CD4-positive, alpha-beta T cell (primary cell): ENCODE measurements around the gene CDH5. TPM values are rescaled to one million over a fixed set of nuclear protein-coding genes. Genes with fewer than 3 reads are reported as not detected.
A peak's percentile ranks its signal among the peaks of the same experiment; 100 is the strongest.

Experiments
- ATAC-seq: fragments of 200-7000 bp; cut with Tn5 transposase; one replicate; pipeline ENCODE4 v1.10.0; 2022; ENCODE audit warnings: mild to moderate bottlenecking; ENCODE audit not compliant: poor library complexity
- CTCF ChIA-PET: fragments of 350-600 bp; sonication (Branson Sonifier 250); formaldehyde crosslinking; loops from one replicate; lab custom pipeline; 2021; ENCODE audit warnings: antibody characterized with exemption, inconsistent platforms; lab: Charles Lee
- POLR2A ChIA-PET: fragments of 350-600 bp; sonication (Branson Sonifier 250); formaldehyde crosslinking; loops from one replicate; lab custom pipeline; 2021; ENCODE audit warnings: antibody characterized with exemption, inconsistent platforms; lab: Charles Lee
- DNase-seq, 14 experiments: peaks; one replicate each; pipeline ENCODE4 v3.0.0-alpha.2; 2013 to 2020; ENCODE audit warnings: mixed read lengths in 2 of 14
- H3K27ac ChIP-seq, 2 donors: one replicate each; pipeline versions ENCODE4 v1.5.1 to v1.7.0; 2013; ENCODE audit warnings: low read length in 2 of 2, low read depth in 1 of 2, mild to moderate bottlenecking in 1 of 2
- H3K27me3 ChIP-seq, 2 experiments: 1 replicate in 1 of 2; 2 replicates in 1 of 2; pipeline versions ENCODE4 v1.6.1 to v1.7.0; 2013; ENCODE audit warnings: low read length in 2 of 2, control low read depth in 1 of 2, mild to moderate bottlenecking in 1 of 2, moderate library complexity in 1 of 2; ENCODE audit not compliant: insufficient read depth in 2 of 2, control insufficient read depth in 1 of 2
- H3K36me3 ChIP-seq: one replicate; pipeline ENCODE4 v1.6.1; 2013; ENCODE audit warnings: low read length, control low read depth; ENCODE audit not compliant: insufficient read depth
- H3K4me1 ChIP-seq: one replicate; pipeline ENCODE4 v1.6.1; 2013; ENCODE audit warnings: low read length, control low read depth; ENCODE audit not compliant: insufficient read depth
- H3K4me3 ChIP-seq: one replicate; pipeline ENCODE4 v1.5.1; 2013; ENCODE audit warnings: mild to moderate bottlenecking, low read length, moderate library complexity
- H3K9me3 ChIP-seq, 2 experiments: 1 replicate in 1 of 2; 2 replicates in 1 of 2; pipeline versions ENCODE4 v1.6.1 to v1.7.0; 2013; ENCODE audit warnings: low read length in 2 of 2, mild to moderate bottlenecking in 2 of 2, control low read depth in 1 of 2, moderate library complexity in 1 of 2; ENCODE audit not compliant: control insufficient read depth in 1 of 2, insufficient read depth in 1 of 2
- H3K27ac Mint-ChIP-seq: one replicate; pipeline ENCODE4 v1.8.0; 2020; ENCODE audit warnings: mixed read lengths
- H3K27me3 Mint-ChIP-seq: one replicate; pipeline ENCODE4 v1.8.0; 2021; ENCODE audit warnings: mixed read lengths
- H3K36me3 Mint-ChIP-seq: one replicate; pipeline ENCODE4 v1.8.0; 2021; ENCODE audit warnings: low read depth, mixed read lengths
- H3K4me1 Mint-ChIP-seq: one replicate; pipeline ENCODE4 v1.8.0; 2021; ENCODE audit warnings: low read depth, mixed read lengths
- H3K4me3 Mint-ChIP-seq: one replicate; pipeline ENCODE4 v1.8.0; 2020; ENCODE audit warnings: mild to moderate bottlenecking, mixed read lengths
- H3K9me3 Mint-ChIP-seq: one replicate; pipeline ENCODE4 v1.8.0; 2020; ENCODE audit warnings: mixed read lengths
- CTCF ChIP-seq: fragments of 200-600 bp; IDR thresholded peaks from one replicate; pipeline ENCODE4 v1.8.0; 2022; ENCODE audit warnings: antibody characterized with exemption, mild to moderate bottlenecking
- intact Hi-C, 2 experiments: fragments of 100-400 bp; cut with DNase I in 1 of 2; cut with micrococcal nuclease in 1 of 2; formaldehyde crosslinking; loops; one replicate each; pipeline versions ENCODE4 v1.15.1 to v1.9.0; 2023 to 2025; cut with DNase I, micrococcal nuclease
- total RNA-seq, 174 experiments: library from RNA in 2 of 174; stranded (reverse) in 2 of 174; gene quantifications; one replicate each; pipeline ENCODE4 v1.2.3 and lab custom pipeline; 2021 to 2026

CDH5 gene
- total RNA-seq, 2 experiments from 2014 or later, result not detected

- Histone ChIP-seq H3K27ac (no peak overlapping the region), H3K4me1 (peaks cover 15% of the 10 kb centered on the region), H3K27me3 (peaks cover 42 to 57% of the 10 kb centered on the region in 2 experiments), H3K9me3 (peaks cover 0 to 17% of the 10 kb centered on the region in 2 experiments), H3K4me3 (peak overlapping the region; percentile 20), H3K36me3 (no peaks in the 10 kb centered on the region)
- DNase-seq, result no peak
- no peaks in the 10 kb centered on the region for H3K36me3 Mint-ChIP-seq
- no peaks in the 10 kb centered on the region for H3K9me3 Mint-ChIP-seq
- ChIA-PET POLR2A (no interaction called here), CTCF (no interaction called here)
- H3K27ac Mint-ChIP-seq, result no peak overlapping the region
- TF ChIP-seq CTCF, result no peak
- peaks cover 82% of the 10 kb centered on the region for H3K27me3 Mint-ChIP-seq
- intact Hi-C loops, result no loop called here
- H3K4me3 Mint-ChIP-seq, result peak overlapping the region; percentile 76
- ATAC-seq, result peak; percentile 41
- peaks cover 4% of the 10 kb centered on the region for H3K4me1 Mint-ChIP-seq
Observed at GRCh38 chr16:66427871-66428681, 61.6 kb downstream of the CDH5 start.

GRCh38 chr16:66428682-66429251 is 62.3 kb downstream of the CDH5 start:
- Mint-ChIP-seq H3K27ac (no peak overlapping the region), H3K4me3 (peak overlapping the region; percentile 76), H3K36me3 (no peaks in the 10 kb centered on the region), H3K27me3 (peaks cover 80% of the 10 kb centered on the region), H3K9me3 (no peaks in the 10 kb centered on the region), H3K4me1 (peaks cover 4% of the 10 kb centered on the region)
- H3K27me3 ChIP-seq, result peaks cover 47 to 57% of the 10 kb centered on the region in 2 experiments
- no peak for TF ChIP-seq CTCF
- POLR2A ChIA-PET, result no interaction called here
- peaks cover 0 to 17% of the 10 kb centered on the region in 2 experiments for H3K9me3 ChIP-seq
- H3K27ac ChIP-seq, result no peak overlapping the region
- no peak for ATAC-seq
- DNase-seq, result no peak
- H3K36me3 ChIP-seq, result no peaks in the 10 kb centered on the region
- peaks cover 15% of the 10 kb centered on the region for H3K4me1 ChIP-seq
- CTCF ChIA-PET, result no interaction called here
- H3K4me3 ChIP-seq, result no peak overlapping the region
- intact Hi-C loops, result no loop called here

- H3K36me3 ChIP-seq, result no peaks in the 10 kb centered on the region
- peaks cover 15% of the 10 kb centered on the region for H3K4me1 ChIP-seq
- ATAC-seq (no peak), DNase-seq (no peak)
- H3K9me3 ChIP-seq, result peaks cover 0 to 17% of the 10 kb centered on the region in 2 experiments
- Mint-ChIP-seq H3K27ac (no peak overlapping the region), H3K9me3 (no peaks in the 10 kb centered on the region), H3K27me3 (peaks cover 74% of the 10 kb centered on the region), H3K36me3 (no peaks in the 10 kb centered on the region), H3K4me1 (peaks cover 4% of the 10 kb centered on the region), H3K4me3 (peak overlapping the region; percentile 76)
- ChIA-PET CTCF (no interaction called here), POLR2A (no interaction called here)
- H3K27ac ChIP-seq, result no peak overlapping the region
- H3K4me3 ChIP-seq, result no peak overlapping the region
- H3K27me3 ChIP-seq, result peaks cover 47 to 54% of the 10 kb centered on the region in 2 experiments
- intact Hi-C loops, result no loop called here
- TF ChIP-seq CTCF, result no peak
Observed at GRCh38 chr16:66429290-66429962, 62.9 kb downstream of the CDH5 start.
